A549 (cell line): ENCODE measurements around the gene PPP1R9B. TPM values are rescaled to one million over a fixed set of nuclear protein-coding genes. Genes with fewer than 3 reads are reported as not detected.
A peak's percentile ranks its signal among the peaks of the same experiment; 100 is the strongest.

ENCODE experiments used
- ATAC-seq, 2 experiments: fragments of 200-7000 bp in 1 of 2; fragments of >200 bp in 1 of 2; cut with Nextera tagmentation in 1 of 2; cut with Tn5 transposase in 1 of 2; 3 replicates each; pipeline versions ENCODE4 v1.8.0 to v1.9.1; 2018 to 2020; ENCODE audit warnings: mild to moderate bottlenecking in 1 of 2, moderate library complexity in 1 of 2
- CTCF ChIA-PET: fragments of 300-600 bp; sonication (Branson Sonifier 250); formaldehyde crosslinking; extraction: SDS; loops from one replicate; lab custom pipeline; 2021; ENCODE audit warnings: antibody characterized with exemption, inconsistent platforms; lab: Yijun Ruan, JAX
- POLR2A ChIA-PET: fragments of 350-600 bp; formaldehyde crosslinking; extraction: SDS; loops from one replicate; lab custom pipeline; 2021; ENCODE audit warnings: antibody characterized with exemption, inconsistent platforms; lab: Yijun Ruan, JAX
- DNase-seq, 2 experiments: peaks; one replicate each; pipeline versions ENCODE4 v3.0.0 to v3.0.0-alpha.2; 2011 to 2016; ENCODE audit warnings: low read depth in 1 of 2, low spot score in 1 of 2
- FAIRE-seq: peaks from 2 replicates; lab custom pipeline; 2011; peaks lifted over from hg19 to GRCh38; lab: Jason Lieb, UNC
- H3K27ac ChIP-seq, 2 experiments: fragments of >200 bp; sonication (Bioruptor Twin); formaldehyde crosslinking; 3 replicates each; pipeline ENCODE4 v1.5.1; 2016 to 2017
- H3K4me1 ChIP-seq: fragments of >200 bp; sonication (Bioruptor Twin); formaldehyde crosslinking; 3 replicates; pipeline ENCODE4 v1.6.1; 2016
- H3K4me2 ChIP-seq: fragments of >200 bp; sonication (Bioruptor Twin); formaldehyde crosslinking; 3 replicates; pipeline ENCODE4 v1.6.1; 2016
- H3K4me3 ChIP-seq: fragments of >200 bp; sonication (Bioruptor Twin); formaldehyde crosslinking; 3 replicates; pipeline ENCODE4 v1.5.1; 2016
- H3K9me3 ChIP-seq: fragments of >200 bp; sonication (Bioruptor Twin); formaldehyde crosslinking; 3 replicates; pipeline ENCODE4 v1.6.1; 2016
- CEBPB ChIP-seq, 2 experiments: fragments of >200 bp in 1 of 2; sonication (Bioruptor Twin) in 1 of 2; formaldehyde crosslinking in 1 of 2; IDR thresholded peaks; 2 replicates each; pipeline ENCODE4 v1.6.1; 2012 to 2016
- CHD4 ChIP-seq: fragments of 200-600 bp; sonication (generic); IDR thresholded peaks from 2 replicates; pipeline ENCODE4 v1.6.1; 2016; ENCODE audit warnings: antibody characterized with exemption, mild to moderate bottlenecking, borderline replicate concordance
- FOSL2 ChIP-seq, 2 experiments: fragments of 450-650 bp in 1 of 2; fragments of >200 bp in 1 of 2; sonication (Bioruptor Twin) in 1 of 2; formaldehyde crosslinking; IDR thresholded peaks; 2 replicates each; pipeline versions ENCODE4 v1.5.0 to v1.6.1; 2016 to 2020; ENCODE audit warnings: mild to moderate bottlenecking in 1 of 2, moderate library complexity in 1 of 2
- GATA3 ChIP-seq: IDR thresholded peaks from 2 replicates; pipeline ENCODE4 v1.6.1; 2012; ENCODE audit warnings: borderline replicate concordance
- HDAC2 ChIP-seq: fragments of 200-600 bp; sonication (generic); IDR thresholded peaks from 2 replicates; pipeline ENCODE4 v1.6.1; 2016
- JUNB ChIP-seq: fragments of >200 bp; sonication (Bioruptor Twin); formaldehyde crosslinking; IDR thresholded peaks from 2 replicates; pipeline ENCODE4 v1.6.1; 2016
- KDM1A ChIP-seq: fragments of 200-600 bp; sonication (generic); IDR thresholded peaks from 2 replicates; pipeline ENCODE4 v1.6.1; 2016; ENCODE audit warnings: low read depth, mild to moderate bottlenecking
- MAFK ChIP-seq: fragments of 450-650 bp; IDR thresholded peaks from 2 replicates; pipeline ENCODE4 v1.6.1; 2014; ENCODE audit not compliant: partially characterized antibody
- MYC ChIP-seq: IDR thresholded peaks from 2 replicates; pipeline ENCODE4 v1.6.1; 2012; ENCODE audit warnings: mild to moderate bottlenecking, inconsistent platforms, low read length, improper control_type of control experiment, borderline replicate concordance
- NPAS2 ChIP-seq: fragments of 250-450 bp; sonication (Bioruptor Pico); IDR thresholded peaks from 2 replicates; pipeline ENCODE4 v1.8.0; 2022; ENCODE audit warnings: mild to moderate bottlenecking, moderate library complexity, borderline replicate concordance
- POLR2AphosphoS2 ChIP-seq: conservative IDR thresholded peaks from 2 replicates; pipeline ENCODE4 v1.6.1; 2012; ENCODE audit warnings: low read length, improper control_type of control experiment, inconsistent platforms
- RCOR1 ChIP-seq: fragments of 150-350 bp; IDR thresholded peaks from 2 replicates; pipeline ENCODE4 v1.6.1; 2014; ENCODE audit warnings: antibody characterized with exemption, low read length, low read depth
- RFX5 ChIP-seq: fragments of 450-650 bp; IDR thresholded peaks from 2 replicates; pipeline ENCODE4 v1.7.1; 2014; ENCODE audit warnings: antibody characterized with exemption, mild to moderate bottlenecking, moderate library complexity
- SREBF2 ChIP-seq: fragments of 450-650 bp; IDR thresholded peaks from 2 replicates; pipeline ENCODE4 v1.6.1; 2014; ENCODE audit warnings: mild to moderate bottlenecking, moderate library complexity
- ZC3H11A ChIP-seq: fragments of 450-650 bp; IDR thresholded peaks from 2 replicates; pipeline ENCODE4 v1.6.1; 2014; ENCODE audit warnings: antibody characterized with exemption, mild to moderate bottlenecking
- WGBS: methylation state at CpG from one replicate; pipeline ENCODE4 v1.1.6; 2017; ENCODE audit errors: missing lambda C conversion rate; 5-methylcytosine and 5-hydroxymethylcytosine counted together
- polyA plus RNA-seq, 4 experiments: library from polyadenylated mRNA; depleted of rRNA in 3 of 4; stranded (reverse); fragments of >200 nt; fragmentation: RNase III in 1 of 4; extraction: RNeasy Plus Mini Kit Qiagen cat#74134 plus additional on column Dnase treatment in 1 of 4; gene quantifications; 2 replicates in 3 of 4; 3 replicates in 1 of 4; pipeline ENCODE4 v1.2.3, GENCODE V29; 2011 to 2017
- TF ChIP-seq, protein P1 (sequence below): fragments of 200-600 bp; sonication (generic); IDR thresholded peaks from 2 replicates; pipeline ENCODE4 v1.6.1; 2016; ENCODE audit warnings: antibody characterized with exemption, mild to moderate bottlenecking, moderate library complexity
- TF ChIP-seq, protein P2 (sequence below): fragments of 250-450 bp; sonication (Bioruptor Pico); IDR thresholded peaks from 2 replicates; pipeline ENCODE4 v1.5.0; 2020; ENCODE audit warnings: low read depth, mild to moderate bottlenecking, moderate library complexity
- TF ChIP-seq, protein P3 (sequence below): IDR thresholded peaks from 2 replicates; pipeline ENCODE4 v1.6.1; 2012

Gene PPP1R9B
- polyA plus RNA-seq, 2 of the 4 experiments (the other 2 are of a cell fraction) = 22.0 to 40.6 TPM

DNA sequence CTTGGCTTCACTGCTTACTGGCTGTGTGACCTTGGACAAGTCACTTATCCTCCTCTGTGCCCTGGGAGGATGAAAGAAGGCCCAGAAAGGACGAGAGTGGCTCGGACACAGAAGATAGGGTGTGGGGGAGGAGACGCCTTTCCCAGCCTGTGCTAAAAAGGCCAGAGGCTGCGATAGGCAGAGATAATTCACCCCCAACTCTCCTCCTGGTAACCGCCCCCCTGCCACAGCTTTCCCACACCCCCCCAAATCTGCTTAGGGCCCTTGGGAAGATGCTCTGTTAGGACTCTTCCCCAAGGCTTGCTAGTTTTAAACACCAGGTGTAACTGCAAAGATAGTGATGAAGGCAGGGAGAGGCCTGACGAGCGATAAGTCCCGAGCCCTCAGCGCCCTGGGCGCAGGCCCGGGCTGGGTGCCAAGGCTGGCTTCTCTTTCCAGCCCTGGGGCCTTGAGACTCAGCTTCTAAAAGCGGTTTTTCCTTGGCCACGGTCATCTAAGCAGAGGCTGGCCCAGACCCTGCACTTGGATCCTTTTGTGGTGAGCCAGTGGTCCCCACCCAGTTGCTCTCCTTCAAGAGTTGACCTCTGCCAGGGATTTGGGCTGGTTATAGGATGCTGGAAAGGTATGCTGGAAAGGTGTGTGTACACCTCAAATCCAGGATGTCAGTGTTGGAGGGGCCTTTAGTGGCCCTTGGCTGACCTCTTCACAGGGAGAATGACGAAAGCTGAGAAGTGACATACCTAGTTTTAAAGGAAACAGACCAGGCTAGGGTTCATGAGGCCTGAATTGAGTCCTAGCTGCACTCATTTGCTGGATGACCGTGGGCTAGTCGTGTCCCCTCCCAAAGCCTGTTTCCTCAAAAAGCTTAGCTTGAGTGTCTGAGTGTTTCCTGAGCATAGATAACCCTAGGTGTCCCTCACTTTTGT lies 3.4 kb upstream of the PPP1R9B start (continued):
- TF ChIP-seq, protein P1, sequence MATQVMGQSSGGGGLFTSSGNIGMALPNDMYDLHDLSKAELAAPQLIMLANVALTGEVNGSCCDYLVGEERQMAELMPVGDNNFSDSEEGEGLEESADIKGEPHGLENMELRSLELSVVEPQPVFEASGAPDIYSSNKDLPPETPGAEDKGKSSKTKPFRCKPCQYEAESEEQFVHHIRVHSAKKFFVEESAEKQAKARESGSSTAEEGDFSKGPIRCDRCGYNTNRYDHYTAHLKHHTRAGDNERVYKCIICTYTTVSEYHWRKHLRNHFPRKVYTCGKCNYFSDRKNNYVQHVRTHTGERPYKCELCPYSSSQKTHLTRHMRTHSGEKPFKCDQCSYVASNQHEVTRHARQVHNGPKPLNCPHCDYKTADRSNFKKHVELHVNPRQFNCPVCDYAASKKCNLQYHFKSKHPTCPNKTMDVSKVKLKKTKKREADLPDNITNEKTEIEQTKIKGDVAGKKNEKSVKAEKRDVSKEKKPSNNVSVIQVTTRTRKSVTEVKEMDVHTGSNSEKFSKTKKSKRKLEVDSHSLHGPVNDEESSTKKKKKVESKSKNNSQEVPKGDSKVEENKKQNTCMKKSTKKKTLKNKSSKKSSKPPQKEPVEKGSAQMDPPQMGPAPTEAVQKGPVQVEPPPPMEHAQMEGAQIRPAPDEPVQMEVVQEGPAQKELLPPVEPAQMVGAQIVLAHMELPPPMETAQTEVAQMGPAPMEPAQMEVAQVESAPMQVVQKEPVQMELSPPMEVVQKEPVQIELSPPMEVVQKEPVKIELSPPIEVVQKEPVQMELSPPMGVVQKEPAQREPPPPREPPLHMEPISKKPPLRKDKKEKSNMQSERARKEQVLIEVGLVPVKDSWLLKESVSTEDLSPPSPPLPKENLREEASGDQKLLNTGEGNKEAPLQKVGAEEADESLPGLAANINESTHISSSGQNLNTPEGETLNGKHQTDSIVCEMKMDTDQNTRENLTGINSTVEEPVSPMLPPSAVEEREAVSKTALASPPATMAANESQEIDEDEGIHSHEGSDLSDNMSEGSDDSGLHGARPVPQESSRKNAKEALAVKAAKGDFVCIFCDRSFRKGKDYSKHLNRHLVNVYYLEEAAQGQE = no peak
- TF ChIP-seq MAFK = no peak
- TF ChIP-seq MYC = no peak
- TF ChIP-seq NPAS2 (CRISPR knock-in tag) = no peak
- TF ChIP-seq CEBPB (IDR thresholded peaks at IDR 0.05) = no peak
- TF ChIP-seq KDM1A = no peak
- no peak for TF ChIP-seq CHD4
- TF ChIP-seq FOSL2 (IDR thresholded peaks at IDR 0.05) = no peak
- no peak for TF ChIP-seq FOSL2 (CRISPR knock-in tag; IDR thresholded peaks at IDR 0.05)

DNA sequence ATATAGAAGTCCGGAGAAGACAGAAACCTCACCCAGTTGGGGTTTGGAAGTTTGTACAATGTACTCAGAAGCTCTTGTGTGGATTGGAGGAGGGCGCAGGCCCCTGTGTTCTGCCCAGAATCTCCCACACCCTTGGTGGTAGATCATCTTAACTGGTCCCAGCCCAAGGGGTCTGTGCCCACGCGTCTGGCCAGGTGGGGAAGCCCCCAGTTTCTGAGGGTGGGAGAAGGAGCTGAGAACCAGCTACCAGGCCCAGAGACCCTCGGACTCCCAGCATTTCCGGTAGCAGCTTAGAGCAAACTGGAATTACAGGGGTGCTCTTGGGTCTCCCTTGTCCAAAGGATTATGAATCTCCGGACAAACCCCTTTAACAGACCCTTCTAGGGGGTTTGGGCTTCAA lies 2.3 kb upstream of the PPP1R9B start:
- WGBS = 90% methylated on average over 7 of the region's 7 CpGs
- H3K4me3 ChIP-seq = peak overlapping the region; percentile 86
- DNase-seq = no peak
- no peak for TF ChIP-seq ZC3H11A
- TF ChIP-seq JUNB = no peak
- TF ChIP-seq GATA3 = no peak
- TF ChIP-seq POLR2AphosphoS2 = no peak
- TF ChIP-seq RFX5 = no peak
- TF ChIP-seq, protein P2, sequence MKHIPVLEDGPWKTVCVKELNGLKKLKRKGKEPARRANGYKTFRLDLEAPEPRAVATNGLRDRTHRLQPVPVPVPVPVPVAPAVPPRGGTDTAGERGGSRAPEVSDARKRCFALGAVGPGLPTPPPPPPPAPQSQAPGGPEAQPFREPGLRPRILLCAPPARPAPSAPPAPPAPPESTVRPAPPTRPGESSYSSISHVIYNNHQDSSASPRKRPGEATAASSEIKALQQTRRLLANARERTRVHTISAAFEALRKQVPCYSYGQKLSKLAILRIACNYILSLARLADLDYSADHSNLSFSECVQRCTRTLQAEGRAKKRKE (CRISPR knock-in tag) = no peak
- no peak for TF ChIP-seq HDAC2
- TF ChIP-seq, protein P3, sequence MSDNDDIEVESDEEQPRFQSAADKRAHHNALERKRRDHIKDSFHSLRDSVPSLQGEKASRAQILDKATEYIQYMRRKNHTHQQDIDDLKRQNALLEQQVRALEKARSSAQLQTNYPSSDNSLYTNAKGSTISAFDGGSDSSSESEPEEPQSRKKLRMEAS = no peak
- no peak for TF ChIP-seq RCOR1
- no peak for TF ChIP-seq SREBF2
- TF ChIP-seq, protein P1 = no peak
- CTCF ChIA-PET = interaction anchor here (0.5 to 60.2 kb wide), 16 partner anchors 9 to 1480 kb away, joined by 3 to 1356 read pairs (median 4); partner anchors contain the start of genes PDK2 and SGCA
- H3K4me2 ChIP-seq = peak overlapping the region; percentile 95
- ATAC-seq = no peak
- no peak for FAIRE-seq
- POLR2A ChIA-PET = interaction anchor here (0.9 to 2.2 kb wide), 6 partner anchors 8 to 61 kb away, joined by 3 to 21 read pairs (median 8); partner anchors contain the start of genes PDK2 and SGCA
- peak overlapping the region; percentile 96 to 98 for H3K27ac ChIP-seq
- no peaks in the 10 kb centered on the region for H3K9me3 ChIP-seq
- H3K4me1 ChIP-seq = peaks cover 34% of the 10 kb centered on the region
